ENCODE data around the gene USP12.
"Not testable (repeated sequence)": the region's sequence is repeated elsewhere in the genome, so short reads cannot be mapped to it uniquely, and the experiment has no call there.

Gene USP12

GRCh38 chr13:27124571-27124970, 47.0 kb downstream of the USP12 start:
- no peak for DNase-seq (ENCODE audit: low read depth)
- no peak for TF ChIP-seq CTCF (IDR thresholded peaks at IDR 0.05; ENCODE audit: low read depth, low read length, missing control alignments)

GRCh38 chr13:27123445-27123844, 48.2 kb downstream of the USP12 start:
- not testable (repeated sequence) for DNase-seq (ENCODE audit: low read depth); H3K4me3 ChIP-seq (ENCODE audit: low read depth, low read length)

More at GRCh38 chr13:27124571-27124970, 47.0 kb downstream of the USP12 start:
- no peak overlapping the region for H3K4me3 ChIP-seq (ENCODE audit: low read depth, low read length)

GRCh38 chr13:27122036-27122435, 49.6 kb downstream of the USP12 start:
- no peak overlapping the region for H3K4me3 ChIP-seq (ENCODE audit: low read depth, low read length)
- no peak for DNase-seq (ENCODE audit: low read depth)
- no peak for TF ChIP-seq CTCF (IDR thresholded peaks at IDR 0.05; ENCODE audit: low read depth, low read length, missing control alignments)

- DNase-seq (ENCODE audit: low read depth): no peak
- TF ChIP-seq CTCF (IDR thresholded peaks at IDR 0.05; ENCODE audit: low read depth, low read length, missing control alignments): no peak
- H3K4me3 ChIP-seq (ENCODE audit: low read depth, low read length): no peak overlapping the region
Observed at GRCh38 chr13:27120811-27121210, 50.8 kb downstream of the USP12 start.

GRCh38 chr13:27120011-27120410, 51.6 kb downstream of the USP12 start:
- no peak for DNase-seq (ENCODE audit: low read depth)
- TF ChIP-seq CTCF (IDR thresholded peaks at IDR 0.05; ENCODE audit: low read depth, low read length, missing control alignments): no peak
- H3K4me3 ChIP-seq (ENCODE audit: low read depth, low read length): no peak overlapping the region

- DNase-seq (ENCODE audit: low read depth): no peak
- H3K4me3 ChIP-seq (ENCODE audit: low read depth, low read length): no peak overlapping the region
- TF ChIP-seq CTCF (IDR thresholded peaks at IDR 0.05; ENCODE audit: low read depth, low read length, missing control alignments): no peak
Observed at GRCh38 chr13:27118428-27119054, 53.1 kb downstream of the USP12 start.

- no peak for DNase-seq (ENCODE audit: low read depth)
- no peak overlapping the region for H3K4me3 ChIP-seq (ENCODE audit: low read depth, low read length)
- no peak for TF ChIP-seq CTCF (IDR thresholded peaks at IDR 0.05; ENCODE audit: low read depth, low read length, missing control alignments)
Observed at GRCh38 chr13:27117952-27118351, 53.7 kb downstream of the USP12 start.
